ENCODE data around the gene TOP3B. TPM values are rescaled to one million over a fixed set of nuclear protein-coding genes. Genes with fewer than 3 reads are reported as not detected.

The TOP3B gene
- total and polyA plus RNA-seq, 10 of the 15 experiments (the other 5 are each of a cell fraction or from before 2014, with no cell fraction given), result 0.60 to 47.3 (median 33.7) TPM

DNA sequence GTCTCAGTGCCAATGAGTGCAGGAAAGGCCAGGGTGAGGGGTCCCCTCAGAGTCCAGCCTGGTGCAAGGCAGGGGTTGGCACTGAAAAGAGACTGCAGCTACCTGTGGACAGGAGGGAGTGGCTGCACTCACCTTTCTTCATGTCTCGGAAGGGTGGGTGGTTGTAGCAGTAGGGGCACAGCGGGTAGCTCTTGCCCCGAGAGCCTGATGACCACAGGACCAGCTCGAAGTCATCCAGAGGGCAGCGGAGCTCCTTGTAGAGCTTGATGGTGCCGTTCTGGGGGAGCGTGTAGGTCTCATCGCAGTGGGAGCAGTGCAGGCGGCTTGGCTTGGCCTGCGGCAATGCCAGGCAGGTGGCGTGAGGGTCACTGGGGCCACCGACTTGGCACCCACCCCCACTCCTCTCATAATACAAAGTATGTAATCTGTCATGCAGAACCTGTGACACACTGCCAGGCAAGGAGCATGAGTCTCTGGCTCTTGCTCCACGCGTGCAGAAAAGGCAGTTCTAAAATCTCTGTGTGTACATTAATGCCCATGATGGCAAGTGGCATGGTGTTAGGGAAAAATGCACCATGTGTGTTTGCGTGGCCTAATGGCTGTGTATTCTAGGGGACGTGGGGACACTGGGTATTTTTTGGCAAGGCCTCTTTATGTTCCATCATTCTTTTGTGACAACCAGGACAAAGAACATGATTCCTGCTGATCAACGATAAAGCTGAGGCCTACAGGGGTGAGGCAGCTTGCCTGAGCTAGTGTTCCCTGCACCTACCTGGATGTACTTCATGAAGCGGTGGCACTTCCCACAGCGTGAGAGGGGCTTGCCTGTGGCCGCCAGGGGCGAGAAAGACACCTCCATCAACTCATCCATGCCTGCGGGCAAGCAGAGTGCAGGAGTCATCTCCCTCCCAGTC lies 24.0 kb downstream of the TOP3B start:
- SMC1A ChIA-PET (ENCODE audit: uncharacterized antibody, unreplicated experiment), result no interaction called here
- in situ Hi-C loops (cut with MboI), result no loop called here
- BruUV-seq (replicated peaks), result TSS peak; percentile 47

DNA sequence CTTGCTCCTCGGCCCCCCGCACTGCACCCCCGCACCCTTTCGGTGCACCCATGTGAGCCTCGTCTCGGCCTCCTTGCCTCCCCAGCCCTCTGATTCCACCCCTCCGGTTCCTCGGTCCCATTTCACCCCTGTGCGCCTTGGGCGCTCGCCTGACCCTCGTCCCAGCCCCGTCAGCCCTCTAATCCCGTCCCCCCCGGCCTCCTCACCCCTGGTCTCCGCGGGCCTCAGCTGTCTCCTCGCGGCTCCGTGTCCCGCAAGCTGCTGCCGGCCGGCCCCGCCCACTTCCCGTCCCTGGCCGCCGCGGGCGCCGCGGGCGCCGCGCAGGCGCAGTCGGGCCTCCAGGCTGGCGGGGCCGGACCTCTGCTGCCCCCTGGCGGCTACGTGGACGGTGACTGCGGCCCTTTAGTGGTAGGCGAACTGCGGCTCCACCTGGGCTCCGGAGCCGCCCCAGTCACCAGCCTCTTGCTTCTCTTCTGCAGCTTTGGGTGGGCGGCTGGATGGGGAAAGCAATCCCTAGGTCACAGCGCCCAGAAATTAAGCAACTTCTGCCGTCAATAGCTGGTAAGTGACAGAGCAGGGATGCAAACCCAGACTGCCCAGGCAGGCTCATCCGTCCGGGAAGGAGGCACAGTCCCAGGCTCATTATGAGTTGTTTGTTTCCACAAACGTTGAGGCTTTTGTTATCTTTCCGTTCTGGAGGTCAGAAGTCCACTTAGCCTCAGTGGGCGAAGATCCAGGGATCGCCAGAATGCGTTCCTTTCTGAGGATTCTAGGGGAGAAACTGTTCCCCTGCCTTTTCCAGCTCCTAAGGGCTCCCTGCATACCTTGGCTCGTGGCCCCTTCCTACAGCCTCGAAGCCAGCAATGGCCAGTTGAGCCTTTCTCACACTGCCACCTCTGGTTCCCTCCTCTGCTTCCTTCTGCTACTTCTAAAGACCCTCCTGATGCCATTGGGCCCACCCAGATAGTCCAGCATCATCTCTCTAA lies 29.7 kb downstream of the TOP3B start, which contains the start of gene PPM1F:
TSS of gene PPM1F (minus strand) at position 263 of the 986 bp plus-strand sequence. CDS start 6,800 bp downstream, outside the sequence.
- Histone ChIP-seq H3K4me1 (ENCODE audit: control insufficient read depth, insufficient read depth, low read length) (no peaks in the 10 kb centered on the region; the same call in 1 of the 2 replicates), H2AFZ (ENCODE audit: control insufficient read depth, low read depth, low read length) (peak within 1 kb of the TSS; percentile 87), H3K27me3 (replicated peaks in 1 of 2; ENCODE audit: control insufficient read depth in 2 of 2, insufficient read depth in 2 of 2, low read length in 1 of 2) (no peaks in the 10 kb centered on the region), H3K27ac (ENCODE audit: control insufficient read depth, insufficient read depth) (no peak within 1 kb of the TSS; the same call in 1 of the 2 replicates), H4K20me1 (ENCODE audit: control insufficient read depth, insufficient read depth) (no peaks in the 10 kb centered on the region), H3K9me3 (replicated peaks; ENCODE audit: control insufficient read depth, insufficient read depth, low read length) (no peaks in the 10 kb centered on the region), H3K4me3 (peak within 1 kb of the TSS; percentile 81), H3K9ac (ENCODE audit: control insufficient read depth, insufficient read depth, low read length) (peak within 1 kb of the TSS; percentile 53), H3K36me3 (ENCODE audit: control insufficient read depth in 2 of 2, insufficient read depth in 2 of 2, low read length in 1 of 2) (no peaks in the 10 kb centered on the region), H3K79me2 (ENCODE audit: control insufficient read depth, insufficient read depth, low read length) (no peaks in the 10 kb centered on the region), H3K4me2 (ENCODE audit: control insufficient read depth, insufficient read depth) (peak within 1 kb of the TSS; percentile 95)
- no TSS peak for BruUV-seq (replicated peaks)
- POLR2A ChIA-PET, result interaction anchor here (0.8 kb wide), 1 partner anchor 234 kb away, joined by 3 read pairs; no protein-coding TSS in a partner anchor
- peak; percentile 90 for ATAC-seq
- in situ Hi-C loops (cut with MboI), result no loop called here
- FAIRE-seq, result no peak
- SMC1A ChIA-PET (ENCODE audit: uncharacterized antibody, unreplicated experiment), result interaction anchor here (0.6 to 3.6 kb wide), 10 partner anchors 14 to 306 kb away, joined by 3 to 14 read pairs (median 4); no protein-coding TSS in a partner anchor
- RAD21 ChIA-PET (ENCODE audit: unreplicated experiment), result interaction anchor here (0.7 to 2.4 kb wide), 9 partner anchors 15 to 991 kb away, joined by 3 to 17 read pairs (median 3); no protein-coding TSS in a partner anchor
- CTCF ChIA-PET, result interaction anchor here (0.6 to 7.2 kb wide), 18 partner anchors 8 to 1002 kb away, joined by 3 to 82 read pairs (median 3); partner anchors contain the start of gene PPIL2
- DNase-seq (ENCODE audit: low read depth, low spot score), result peak; percentile 8
- WGBS (ENCODE audit: insufficient coverage, insufficient replicate concordance, low lambda C conversion rate, missing lambda C conversion rate), result 7% methylated on average over 54 of the region's 58 CpGs
- intact Hi-C loops (cut with micrococcal nuclease; ENCODE audit: unreplicated experiment), result loop anchor here (2.0 to 5.0 kb wide), 2 partner anchors 14 to 151 kb away; no protein-coding TSS in a partner anchor
- TF ChIP-seq NR2F1 (conservative IDR thresholded peaks at IDR 0.05) (peak; percentile 41; the same call in 1 of the 2 replicates), POLR2A (IDR thresholded peaks at IDR 0.05; ENCODE audit: low read depth, low read length) (peak; percentile 67), TAF1 (IDR thresholded peaks at IDR 0.05; ENCODE audit: borderline replicate concordance, low read depth, low read length) (peak; percentile 32; the same call in 1 of the 2 replicates), EGR1 (IDR thresholded peaks at IDR 0.05; ENCODE audit: borderline replicate concordance in 1 of 2, low read depth in 2 of 2, low read length in 2 of 2) (0 out of 3 replicates have a peak, but pooled peaks of 1 of the 2 experiments have one; percentile 18), SMAD1 (IDR thresholded peaks at IDR 0.05; ENCODE audit: low read depth, partially characterized antibody) (no peak), MEF2A (IDR thresholded peaks at IDR 0.05; ENCODE audit: insufficient read depth, low read depth, low read length) (0 out of 2 replicates have a peak, but pooled peaks have one; percentile 42), RUNX3 (IDR thresholded peaks at IDR 0.05; ENCODE audit: low read length) (0 out of 2 replicates have a peak, but pooled peaks have one; percentile 22), MXI1 (IDR thresholded peaks at IDR 0.05; ENCODE audit: low read depth, low read length) (peak; percentile 40; the same call in 1 of the 2 replicates), NRF1 (conservative IDR thresholded peaks at IDR 0.05; ENCODE audit: low read depth, low read length) (peak; percentile 60), STAT1 (conservative IDR thresholded peaks at IDR 0.05) (0 out of 2 replicates have a peak, but pooled peaks have one; percentile 58), RELA (IDR thresholded peaks at IDR 0.05; ENCODE audit: borderline replicate concordance, partially characterized antibody) (peak; percentile 70)
- TF ChIP-seq, protein P1, sequence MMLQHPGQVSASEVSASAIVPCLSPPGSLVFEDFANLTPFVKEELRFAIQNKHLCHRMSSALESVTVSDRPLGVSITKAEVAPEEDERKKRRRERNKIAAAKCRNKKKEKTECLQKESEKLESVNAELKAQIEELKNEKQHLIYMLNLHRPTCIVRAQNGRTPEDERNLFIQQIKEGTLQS (IDR thresholded peaks at IDR 0.05; ENCODE audit: borderline replicate concordance, extremely low read depth, low read depth, low read length), result 0 out of 2 replicates have a peak, but pooled peaks have one; percentile 8

More for the DNA sequence above, 24.0 kb downstream of the TOP3B start:
- ChIA-PET RAD21 (ENCODE audit: unreplicated experiment) (no interaction called here), CTCF (no interaction called here), POLR2A (no interaction called here)
- intact Hi-C loops (cut with micrococcal nuclease; ENCODE audit: unreplicated experiment), result no loop called here
- H2AFZ ChIP-seq (ENCODE audit: control insufficient read depth, low read depth, low read length), result no peak overlapping the region
- H3K9me3 ChIP-seq (replicated peaks; ENCODE audit: control insufficient read depth, insufficient read depth, low read length), result no peaks in the 10 kb centered on the region
- no peaks in the 10 kb centered on the region for H3K79me2 ChIP-seq (ENCODE audit: control insufficient read depth, insufficient read depth, low read length)
- peaks cover 4 to 5% of the 10 kb centered on the region in 2 experiments; a peak in 3 of 4 replicates for H3K36me3 ChIP-seq (ENCODE audit: control insufficient read depth in 2 of 2, insufficient read depth in 2 of 2, low read length in 1 of 2)
- no peak overlapping the region for H3K9ac ChIP-seq (ENCODE audit: control insufficient read depth, insufficient read depth, low read length)
- no peaks in the 10 kb centered on the region for H3K27me3 ChIP-seq (replicated peaks in 1 of 2; ENCODE audit: control insufficient read depth in 2 of 2, insufficient read depth in 2 of 2, low read length in 1 of 2)
- H3K4me1 ChIP-seq (ENCODE audit: control insufficient read depth, insufficient read depth, low read length), result no peaks in the 10 kb centered on the region
- ATAC-seq (no peak), DNase-seq (ENCODE audit: low read depth, low spot score) (no peak), FAIRE-seq (no peak)
- H4K20me1 ChIP-seq (ENCODE audit: control insufficient read depth, insufficient read depth), result no peaks in the 10 kb centered on the region
- TF ChIP-seq ESRRA (IDR thresholded peaks at IDR 0.05; ENCODE audit: low read length), result no peak
- peak; percentile 39 for TF ChIP-seq POLR2A (IDR thresholded peaks at IDR 0.05; ENCODE audit: low read depth, low read length)
- H3K4me3 ChIP-seq, result no peak overlapping the region
- H3K4me2 ChIP-seq (ENCODE audit: control insufficient read depth, insufficient read depth), result no peak overlapping the region
- 99% methylated on average over 22 of the region's 22 CpGs for WGBS (ENCODE audit: insufficient coverage, insufficient replicate concordance, low lambda C conversion rate, missing lambda C conversion rate)
- no peak overlapping the region for H3K27ac ChIP-seq (ENCODE audit: control insufficient read depth, insufficient read depth)
